K562 (cell line): ENCODE results near the gene MFSD12. TPM values are rescaled to one million over a fixed set of nuclear protein-coding genes. Genes with fewer than 3 reads are reported as not detected.

ENCODE experiments used
- NR4A1 ChIP-seq, 2 experiments: fragments of 250-450 bp in 1 of 2; fragments of 450-650 bp in 1 of 2; sonication (Bioruptor Pico) in 1 of 2; IDR thresholded peaks; 2 replicates each; pipeline versions ENCODE4 v1.4.0 to v1.6.1; 2016 to 2020; ENCODE audit warnings: mild to moderate bottlenecking in 2 of 2, missing compliant biosample characterization in 1 of 2, missing genetic modification characterization in 1 of 2, moderate library complexity in 1 of 2
- RBM17 ChIP-seq: fragments of 200-400 bp; formaldehyde crosslinking; IDR thresholded peaks from 2 replicates; pipeline ENCODE4 v1.6.1; 2017; ENCODE audit warnings: low read depth, mild to moderate bottlenecking, low read length, borderline replicate concordance
- RFX7 ChIP-seq: fragments of 250-450 bp; sonication (Bioruptor Pico); IDR thresholded peaks from 2 replicates; pipeline ENCODE4 v1.5.1; 2021; ENCODE audit warnings: mild to moderate bottlenecking
- SMAD1 ChIP-seq: fragments of 150-350 bp; IDR thresholded peaks from 2 replicates; pipeline ENCODE4 v1.6.1; 2014; ENCODE audit warnings: low read length, low read depth; ENCODE audit not compliant: partially characterized antibody
- ZNF124 ChIP-seq: sonication (generic); formaldehyde crosslinking; IDR thresholded peaks from 2 replicates; pipeline ENCODE4 v1.8.1; 2022; ENCODE audit warnings: missing genetic modification reagents
- ZNF57 ChIP-seq: fragments of 450-650 bp; formaldehyde crosslinking; IDR thresholded peaks from 2 replicates; pipeline ENCODE4 v1.4.0; 2020; ENCODE audit warnings: mild to moderate bottlenecking, moderate library complexity
- ZNF75A ChIP-seq: fragments of 450-650 bp; formaldehyde crosslinking; IDR thresholded peaks from 2 replicates; pipeline ENCODE4 v1.4.0; 2020; ENCODE audit warnings: mild to moderate bottlenecking
- polyA plus RNA-seq, 8 experiments: library from polyadenylated mRNA; depleted of rRNA in 4 of 8; stranded (reverse) in 5 of 8; unstranded in 3 of 8; fragments of >200 nt; fragmentation: Nextera tagmentation in 2 of 8; fragmentation: Illumina TruSeq in 1 of 8; extraction: Ambion mirVana in 2 of 8; extraction: Trizol in 1 of 8; gene quantifications; 2 replicates each; pipeline versions ENCODE4 v1.2.1 to v1.2.3, GENCODE V29; 2011 to 2014; ENCODE audit warnings: inconsistent platforms in 1 of 8, missing spikeins in 1 of 8
- total RNA-seq, 7 experiments: library from RNA; depleted of rRNA in 6 of 7; stranded (reverse); fragments of >200 nt in 6 of 7; fragmentation: Illumina TruSeq in 2 of 7; extraction: Trizol in 2 of 7; gene quantifications; 2 replicates each; pipeline versions ENCODE4 v1.2.1 to v1.2.3, GENCODE V29; 2011 to 2021; ENCODE audit warnings: low replicate concordance in 1 of 7
- TF ChIP-seq, protein P1 (sequence below): sonication (generic); formaldehyde crosslinking; IDR thresholded peaks from 2 replicates; pipeline ENCODE4 v1.8.0; 2023; ENCODE audit warnings: missing genetic modification reagents, mild to moderate bottlenecking, borderline replicate concordance
- TF ChIP-seq, protein P2 (sequence below): sonication (generic); formaldehyde crosslinking; IDR thresholded peaks from 2 replicates; pipeline ENCODE4 v1.8.1; 2023; ENCODE audit warnings: mild to moderate bottlenecking, missing genetic modification reagents, moderate library complexity
- TF ChIP-seq, protein P3 (sequence below), 2 experiments: fragments of 450-650 bp; formaldehyde crosslinking in 1 of 2; IDR thresholded peaks; 2 replicates each; pipeline versions ENCODE4 v1.4.0 to v1.6.1; 2014 to 2020; ENCODE audit warnings: mild to moderate bottlenecking in 2 of 2, borderline replicate concordance in 1 of 2, low read depth in 1 of 2

The MFSD12 gene
- total and polyA plus RNA-seq, 9 of the 15 experiments (the other 6 are each of a cell fraction or from before 2014, with no cell fraction given), result 0.69 to 112 (median 31.8) TPM

DNA sequence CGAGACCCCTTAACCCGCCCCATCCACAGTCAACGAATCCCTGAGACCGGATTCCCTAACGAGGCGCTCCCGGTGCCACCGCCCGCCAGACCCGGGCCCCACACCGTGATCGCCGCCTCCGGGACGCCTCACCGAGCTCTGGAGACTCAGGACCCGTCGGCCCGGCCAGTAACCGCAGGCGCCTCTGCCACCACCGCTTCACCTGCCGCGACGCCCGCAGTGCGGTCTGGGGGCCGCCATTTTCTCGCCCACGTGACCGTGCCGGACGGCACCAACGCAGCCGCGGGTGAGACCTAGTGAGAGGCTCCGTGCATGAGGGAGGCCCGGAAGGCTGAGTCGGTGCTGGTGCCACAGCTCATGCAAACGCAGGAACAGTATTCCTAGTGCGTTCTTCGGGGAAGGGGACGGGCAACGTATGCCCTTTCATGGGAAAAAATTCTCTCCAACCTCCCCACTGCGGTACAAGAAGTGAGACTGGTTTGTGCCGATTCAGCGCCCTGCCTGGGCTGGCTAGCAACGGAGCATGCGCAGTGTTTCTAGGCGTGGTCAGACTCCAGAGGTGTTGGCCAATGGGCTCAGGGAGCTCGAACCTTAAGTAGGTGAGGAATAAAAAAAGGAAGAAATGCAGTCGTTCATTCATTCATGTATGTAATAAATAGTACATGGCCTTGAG, 56.8 kb downstream of the MFSD12 start, which contains the start of gene DOHH (continued):
- TF ChIP-seq, protein P1, sequence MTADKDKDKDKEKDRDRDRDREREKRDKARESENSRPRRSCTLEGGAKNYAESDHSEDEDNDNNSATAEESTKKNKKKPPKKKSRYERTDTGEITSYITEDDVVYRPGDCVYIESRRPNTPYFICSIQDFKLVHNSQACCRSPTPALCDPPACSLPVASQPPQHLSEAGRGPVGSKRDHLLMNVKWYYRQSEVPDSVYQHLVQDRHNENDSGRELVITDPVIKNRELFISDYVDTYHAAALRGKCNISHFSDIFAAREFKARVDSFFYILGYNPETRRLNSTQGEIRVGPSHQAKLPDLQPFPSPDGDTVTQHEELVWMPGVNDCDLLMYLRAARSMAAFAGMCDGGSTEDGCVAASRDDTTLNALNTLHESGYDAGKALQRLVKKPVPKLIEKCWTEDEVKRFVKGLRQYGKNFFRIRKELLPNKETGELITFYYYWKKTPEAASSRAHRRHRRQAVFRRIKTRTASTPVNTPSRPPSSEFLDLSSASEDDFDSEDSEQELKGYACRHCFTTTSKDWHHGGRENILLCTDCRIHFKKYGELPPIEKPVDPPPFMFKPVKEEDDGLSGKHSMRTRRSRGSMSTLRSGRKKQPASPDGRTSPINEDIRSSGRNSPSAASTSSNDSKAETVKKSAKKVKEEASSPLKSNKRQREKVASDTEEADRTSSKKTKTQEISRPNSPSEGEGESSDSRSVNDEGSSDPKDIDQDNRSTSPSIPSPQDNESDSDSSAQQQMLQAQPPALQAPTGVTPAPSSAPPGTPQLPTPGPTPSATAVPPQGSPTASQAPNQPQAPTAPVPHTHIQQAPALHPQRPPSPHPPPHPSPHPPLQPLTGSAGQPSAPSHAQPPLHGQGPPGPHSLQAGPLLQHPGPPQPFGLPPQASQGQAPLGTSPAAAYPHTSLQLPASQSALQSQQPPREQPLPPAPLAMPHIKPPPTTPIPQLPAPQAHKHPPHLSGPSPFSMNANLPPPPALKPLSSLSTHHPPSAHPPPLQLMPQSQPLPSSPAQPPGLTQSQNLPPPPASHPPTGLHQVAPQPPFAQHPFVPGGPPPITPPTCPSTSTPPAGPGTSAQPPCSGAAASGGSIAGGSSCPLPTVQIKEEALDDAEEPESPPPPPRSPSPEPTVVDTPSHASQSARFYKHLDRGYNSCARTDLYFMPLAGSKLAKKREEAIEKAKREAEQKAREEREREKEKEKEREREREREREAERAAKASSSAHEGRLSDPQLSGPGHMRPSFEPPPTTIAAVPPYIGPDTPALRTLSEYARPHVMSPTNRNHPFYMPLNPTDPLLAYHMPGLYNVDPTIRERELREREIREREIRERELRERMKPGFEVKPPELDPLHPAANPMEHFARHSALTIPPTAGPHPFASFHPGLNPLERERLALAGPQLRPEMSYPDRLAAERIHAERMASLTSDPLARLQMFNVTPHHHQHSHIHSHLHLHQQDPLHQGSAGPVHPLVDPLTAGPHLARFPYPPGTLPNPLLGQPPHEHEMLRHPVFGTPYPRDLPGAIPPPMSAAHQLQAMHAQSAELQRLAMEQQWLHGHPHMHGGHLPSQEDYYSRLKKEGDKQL (CRISPR knock-in tag), result 0 out of 2 replicates have a peak, but pooled peaks have one; percentile 22
- no peak for TF ChIP-seq RBM17
- TF ChIP-seq, protein P2, sequence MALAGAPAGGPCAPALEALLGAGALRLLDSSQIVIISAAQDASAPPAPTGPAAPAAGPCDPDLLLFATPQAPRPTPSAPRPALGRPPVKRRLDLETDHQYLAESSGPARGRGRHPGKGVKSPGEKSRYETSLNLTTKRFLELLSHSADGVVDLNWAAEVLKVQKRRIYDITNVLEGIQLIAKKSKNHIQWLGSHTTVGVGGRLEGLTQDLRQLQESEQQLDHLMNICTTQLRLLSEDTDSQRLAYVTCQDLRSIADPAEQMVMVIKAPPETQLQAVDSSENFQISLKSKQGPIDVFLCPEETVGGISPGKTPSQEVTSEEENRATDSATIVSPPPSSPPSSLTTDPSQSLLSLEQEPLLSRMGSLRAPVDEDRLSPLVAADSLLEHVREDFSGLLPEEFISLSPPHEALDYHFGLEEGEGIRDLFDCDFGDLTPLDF, result peak; percentile 74
- TF ChIP-seq, protein P3, sequence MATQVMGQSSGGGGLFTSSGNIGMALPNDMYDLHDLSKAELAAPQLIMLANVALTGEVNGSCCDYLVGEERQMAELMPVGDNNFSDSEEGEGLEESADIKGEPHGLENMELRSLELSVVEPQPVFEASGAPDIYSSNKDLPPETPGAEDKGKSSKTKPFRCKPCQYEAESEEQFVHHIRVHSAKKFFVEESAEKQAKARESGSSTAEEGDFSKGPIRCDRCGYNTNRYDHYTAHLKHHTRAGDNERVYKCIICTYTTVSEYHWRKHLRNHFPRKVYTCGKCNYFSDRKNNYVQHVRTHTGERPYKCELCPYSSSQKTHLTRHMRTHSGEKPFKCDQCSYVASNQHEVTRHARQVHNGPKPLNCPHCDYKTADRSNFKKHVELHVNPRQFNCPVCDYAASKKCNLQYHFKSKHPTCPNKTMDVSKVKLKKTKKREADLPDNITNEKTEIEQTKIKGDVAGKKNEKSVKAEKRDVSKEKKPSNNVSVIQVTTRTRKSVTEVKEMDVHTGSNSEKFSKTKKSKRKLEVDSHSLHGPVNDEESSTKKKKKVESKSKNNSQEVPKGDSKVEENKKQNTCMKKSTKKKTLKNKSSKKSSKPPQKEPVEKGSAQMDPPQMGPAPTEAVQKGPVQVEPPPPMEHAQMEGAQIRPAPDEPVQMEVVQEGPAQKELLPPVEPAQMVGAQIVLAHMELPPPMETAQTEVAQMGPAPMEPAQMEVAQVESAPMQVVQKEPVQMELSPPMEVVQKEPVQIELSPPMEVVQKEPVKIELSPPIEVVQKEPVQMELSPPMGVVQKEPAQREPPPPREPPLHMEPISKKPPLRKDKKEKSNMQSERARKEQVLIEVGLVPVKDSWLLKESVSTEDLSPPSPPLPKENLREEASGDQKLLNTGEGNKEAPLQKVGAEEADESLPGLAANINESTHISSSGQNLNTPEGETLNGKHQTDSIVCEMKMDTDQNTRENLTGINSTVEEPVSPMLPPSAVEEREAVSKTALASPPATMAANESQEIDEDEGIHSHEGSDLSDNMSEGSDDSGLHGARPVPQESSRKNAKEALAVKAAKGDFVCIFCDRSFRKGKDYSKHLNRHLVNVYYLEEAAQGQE (IDR thresholded peaks at IDR 0.05; ENCODE audit: borderline replicate concordance), result peak; percentile 85
- TF ChIP-seq, protein P3 (CRISPR knock-in tag; IDR thresholded peaks at IDR 0.05; ENCODE audit: low read depth), result no peak
- no peak for TF ChIP-seq ZNF75A (CRISPR knock-in tag)
- no peak for TF ChIP-seq RFX7
- no peak for TF ChIP-seq ZNF124 (CRISPR knock-in tag)
- TF ChIP-seq SMAD1, result no peak
- TF ChIP-seq ZNF57 (CRISPR knock-in tag), result no peak
- 0 out of 2 replicates have a peak, but pooled peaks have one; percentile 82 for TF ChIP-seq NR4A1 (CRISPR knock-in tag; IDR thresholded peaks at IDR 0.05)
- no peak for TF ChIP-seq NR4A1 (tag; IDR thresholded peaks at IDR 0.05)
